T-helper 9 cell (primary cell): ENCODE data around the gene DEFB127.
"Not testable (repeated sequence)": the region's sequence is repeated elsewhere in the genome, so short reads cannot be mapped to it uniquely, and the experiment has no call there.

Source experiments
- DNase-seq: peaks from one replicate; pipeline ENCODE4 v3.0.0-alpha.2; 2020
- total RNA-seq, 2 donors: gene quantifications; one replicate each; lab custom pipeline; 2026; lab: John Stamatoyannopoulos, UW

DEFB127 gene, protein sequence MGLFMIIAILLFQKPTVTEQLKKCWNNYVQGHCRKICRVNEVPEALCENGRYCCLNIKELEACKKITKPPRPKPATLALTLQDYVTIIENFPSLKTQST
- total RNA-seq = 0 reads per million in 2 donors

DNA sequence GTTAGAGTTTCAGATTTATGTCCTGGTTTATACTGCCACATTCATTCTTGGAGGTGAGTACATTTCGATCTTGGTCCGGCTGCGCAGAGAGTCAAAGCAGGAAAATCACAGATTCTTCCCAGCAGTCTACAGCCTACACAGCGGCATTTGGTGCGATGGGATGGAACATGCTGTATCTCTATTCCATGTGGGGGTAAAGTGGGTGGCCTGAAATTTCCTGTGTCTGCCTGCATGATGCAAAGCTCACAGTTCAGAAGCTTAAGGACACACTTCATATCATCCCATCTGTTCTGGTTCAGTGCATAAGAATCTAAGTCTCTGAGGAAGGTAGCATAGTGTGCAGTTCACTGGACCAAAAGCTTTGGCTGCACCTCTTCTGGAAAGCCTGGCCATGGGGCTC is at the start of gene DEFB127:
DEFB127 (plus strand) TSS at position 301 of the 400 bp plus-strand sequence; CDS start at position 392, 91 bp downstream.
- no peak for DNase-seq

DNA sequence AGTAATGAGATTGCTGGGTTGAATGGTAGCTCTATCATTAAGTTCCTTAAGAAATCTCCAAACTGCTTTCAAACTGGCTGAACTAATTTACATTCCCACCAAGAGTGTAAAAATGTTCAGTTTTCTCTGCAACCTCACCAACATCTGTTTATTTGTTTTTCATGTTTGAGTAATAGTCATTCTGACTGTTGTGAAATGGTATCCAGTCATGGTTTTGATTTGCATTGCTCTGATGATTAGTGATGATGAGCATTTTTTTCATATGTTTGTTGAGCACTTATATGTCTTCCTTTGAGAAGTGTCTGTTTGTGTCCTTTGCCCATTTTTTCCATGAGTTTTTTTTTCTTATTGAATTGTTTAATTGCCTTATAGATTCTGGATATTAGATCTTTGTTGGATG is 44.9 kb upstream of the DEFB127 start:
- DNase-seq = no peak

DNA sequence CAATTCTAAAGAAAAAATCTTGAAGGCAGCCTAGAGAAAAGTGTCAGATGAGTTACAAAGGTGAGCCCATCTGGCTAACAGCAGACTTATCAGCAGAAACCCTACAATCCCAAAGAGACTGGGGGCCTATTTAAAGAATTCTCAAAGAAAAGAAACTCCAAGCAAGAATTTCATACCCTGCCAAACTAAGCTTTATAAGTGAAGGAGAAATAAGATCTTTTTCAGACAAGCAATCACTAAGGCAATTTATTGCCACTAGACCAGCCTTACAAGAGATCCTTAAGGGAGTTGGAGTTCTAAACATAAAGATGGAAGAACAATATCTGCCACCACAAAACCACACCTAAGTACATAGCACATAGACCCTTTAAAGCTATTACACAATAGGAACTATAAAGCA is 39.7 kb upstream of the DEFB127 start:
- DNase-seq = no peak

DNA sequence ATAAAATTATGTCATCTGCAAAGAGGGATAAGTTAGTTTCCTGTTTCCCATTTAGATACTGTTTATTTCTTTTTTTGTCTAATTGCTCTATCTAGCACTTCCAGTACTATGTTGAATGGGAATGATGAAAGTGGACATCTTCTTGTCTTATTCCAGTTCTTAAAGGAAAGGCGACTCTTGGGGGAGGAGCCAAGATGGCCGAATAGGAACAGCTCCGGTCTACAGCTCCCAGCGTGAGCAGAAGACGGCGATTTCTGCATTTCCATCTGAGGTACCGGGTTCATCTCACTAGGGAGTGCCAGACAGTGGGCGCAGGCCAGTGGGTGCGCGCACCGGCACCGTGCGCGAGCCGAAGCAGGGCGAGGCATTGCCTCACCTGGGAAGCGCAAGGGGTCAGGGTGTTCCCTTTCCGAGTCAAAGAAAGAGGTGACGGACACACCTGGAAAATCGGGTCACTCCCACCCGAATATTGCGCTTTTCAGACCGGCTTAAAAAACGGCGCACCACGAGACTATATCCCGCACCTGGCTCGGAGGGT is 27.4 kb upstream of the DEFB127 start:
- DNase-seq = not testable (repeated sequence)

DNA sequence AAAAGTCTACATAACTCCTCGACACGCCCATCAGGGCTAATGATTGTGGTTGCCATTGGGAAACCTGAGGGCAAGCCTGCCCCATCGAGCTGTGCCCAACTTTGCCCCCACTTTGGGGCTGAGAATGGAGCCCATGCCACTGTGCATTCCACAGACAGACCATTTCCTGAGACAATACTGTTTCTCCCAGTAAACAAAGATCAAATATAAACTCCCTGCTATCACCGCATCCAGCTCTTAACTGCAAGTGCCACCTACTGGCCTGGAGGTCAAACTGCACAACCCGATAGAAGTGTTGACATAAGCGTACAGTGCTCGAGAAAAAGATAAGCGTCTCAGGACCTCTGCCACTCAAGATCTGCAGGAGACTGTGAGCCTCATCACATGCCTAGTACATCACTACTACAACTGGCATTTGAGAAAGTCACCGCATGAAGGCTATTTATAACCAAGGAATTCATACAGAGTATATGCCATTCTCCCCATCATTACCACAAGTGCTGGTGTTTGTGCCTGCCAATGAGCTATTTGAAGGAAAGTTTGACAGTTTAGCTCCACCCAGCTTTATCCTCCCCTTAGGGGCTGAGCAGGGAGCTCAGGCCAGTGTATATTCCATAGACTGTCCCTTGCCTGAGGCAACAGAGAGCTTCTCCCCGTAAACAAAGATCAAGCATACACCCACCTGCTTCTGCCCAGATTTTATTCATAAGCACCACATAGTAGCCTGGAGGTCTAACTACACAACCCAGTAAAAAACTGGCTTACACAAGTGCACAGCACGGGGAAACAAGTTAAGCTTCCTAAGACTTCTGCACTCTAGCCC is 19.4 kb upstream of the DEFB127 start:
- no peak for DNase-seq

DNA sequence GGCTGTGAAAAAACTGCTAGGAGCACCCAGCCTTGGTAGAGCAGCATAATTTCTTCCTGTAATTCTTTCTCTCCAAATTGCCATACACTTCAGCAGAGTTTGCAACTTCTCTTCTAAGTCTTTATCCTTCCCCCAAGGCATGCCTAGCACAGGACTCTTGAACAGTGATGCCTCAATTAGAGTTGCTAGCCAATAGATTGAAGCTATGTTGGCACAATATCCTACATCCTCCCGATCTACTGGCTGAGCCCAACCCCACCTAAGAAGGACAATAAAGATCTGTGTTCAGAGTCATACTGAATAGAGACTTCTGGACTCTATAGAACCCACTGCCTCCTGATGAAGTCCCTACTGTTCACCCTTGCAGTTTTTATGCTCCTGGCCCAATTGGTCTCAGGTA is 15.0 kb upstream of the DEFB127 start, which contains the start of gene DEFB126:
DEFB126 (plus strand) TSS at position 301 of the 400 bp plus-strand sequence; CDS start at position 340, 39 bp downstream.
- DNase-seq = no peak

DNA sequence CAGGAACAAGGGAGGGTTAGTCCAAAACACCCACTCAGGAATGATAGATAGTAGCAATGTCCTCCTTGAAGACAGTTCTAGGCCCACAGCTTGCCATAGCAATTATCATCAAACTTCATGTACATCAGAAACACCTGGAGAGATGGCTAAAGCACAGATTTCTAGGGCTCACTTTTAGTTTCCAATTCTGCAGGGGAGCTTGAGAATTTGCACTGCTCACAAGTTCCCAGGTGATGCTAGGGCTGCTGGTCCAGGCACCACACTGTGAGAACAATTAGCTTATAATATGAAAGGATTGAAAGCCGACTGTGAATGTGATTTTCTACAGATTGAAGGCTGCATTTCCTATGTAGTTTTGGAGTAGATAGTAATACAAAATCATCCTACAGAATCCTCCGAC is 11.4 kb upstream of the DEFB127 start:
- DNase-seq = no peak

DNA sequence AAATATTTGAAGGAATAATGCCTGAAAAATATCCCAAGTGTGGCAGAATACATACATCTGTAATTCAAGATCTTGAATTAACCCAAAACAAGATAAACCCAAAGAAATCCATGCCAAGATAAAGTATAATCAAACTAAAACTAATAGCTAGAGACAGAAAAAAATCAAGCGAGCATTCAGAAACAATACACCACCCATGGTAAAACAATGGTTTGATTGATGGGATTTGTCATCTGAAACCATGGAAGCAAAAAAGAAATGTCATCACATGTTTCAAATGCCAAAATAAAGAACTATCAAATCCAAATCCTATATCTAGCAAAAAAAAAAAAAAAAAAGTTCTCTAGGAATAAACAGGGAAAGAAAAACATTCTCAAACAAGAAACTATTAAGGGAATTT is 5.1 kb upstream of the DEFB127 start:
- no peak for DNase-seq

DNA sequence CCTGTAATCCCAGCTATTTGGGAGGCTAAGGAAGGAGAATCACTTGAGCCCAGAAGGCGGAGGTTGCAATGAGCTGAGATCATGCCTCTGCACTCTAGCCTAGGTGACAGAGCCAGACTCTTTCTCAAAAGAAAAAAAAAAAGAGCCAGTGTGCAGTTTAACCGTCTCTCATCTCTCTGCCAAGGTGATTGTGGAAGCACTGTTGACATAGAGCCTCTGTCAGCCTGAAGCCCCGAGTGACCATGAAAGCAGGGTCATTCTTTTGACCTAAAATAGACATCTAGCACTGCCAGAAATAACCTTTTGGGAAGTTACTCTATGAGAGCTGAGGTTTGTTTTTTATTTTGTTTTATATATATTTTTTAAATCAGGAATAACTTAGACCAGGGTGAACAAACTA is 7.4 kb downstream of the DEFB127 start:
- no peak for DNase-seq

DNA sequence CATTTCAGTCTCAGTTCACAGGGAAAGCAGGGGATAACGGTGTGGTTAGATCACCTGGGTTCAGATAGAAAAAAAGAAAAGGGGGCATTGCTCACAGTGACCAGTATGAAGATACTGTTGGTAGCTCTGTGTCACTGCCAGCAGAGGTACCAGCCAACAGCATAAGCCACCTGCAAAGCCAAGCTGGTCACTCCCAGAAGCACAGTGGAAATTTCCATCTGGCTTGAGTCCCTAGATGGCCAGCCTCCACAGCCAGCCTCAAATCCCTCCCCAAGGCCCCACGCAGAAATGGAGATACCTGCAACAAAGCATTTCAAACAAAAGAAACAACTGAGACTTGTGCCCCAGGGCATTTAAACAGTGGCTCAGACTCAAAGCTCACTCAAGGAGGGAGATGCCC is 11.6 kb downstream of the DEFB127 start:
- no peak for DNase-seq

DNA sequence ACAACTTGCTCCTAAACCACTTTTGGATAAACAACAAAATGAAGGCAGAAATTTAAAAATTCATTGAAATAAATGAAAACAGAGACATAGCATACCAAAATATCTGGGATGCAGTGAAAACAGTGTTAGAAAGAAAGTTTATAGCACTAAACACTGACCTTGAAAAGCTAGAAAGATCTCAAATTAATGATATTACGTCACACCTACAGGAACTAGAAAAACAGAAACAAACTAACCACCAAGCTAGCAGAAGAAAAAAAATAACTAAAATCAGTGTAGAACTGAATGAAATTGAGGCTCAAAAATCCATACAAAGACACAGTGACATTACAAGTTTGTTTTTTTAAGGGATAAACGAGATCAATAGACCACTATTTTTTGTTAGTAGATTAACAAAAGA is 27.0 kb downstream of the DEFB127 start:
- DNase-seq = no peak

DNA sequence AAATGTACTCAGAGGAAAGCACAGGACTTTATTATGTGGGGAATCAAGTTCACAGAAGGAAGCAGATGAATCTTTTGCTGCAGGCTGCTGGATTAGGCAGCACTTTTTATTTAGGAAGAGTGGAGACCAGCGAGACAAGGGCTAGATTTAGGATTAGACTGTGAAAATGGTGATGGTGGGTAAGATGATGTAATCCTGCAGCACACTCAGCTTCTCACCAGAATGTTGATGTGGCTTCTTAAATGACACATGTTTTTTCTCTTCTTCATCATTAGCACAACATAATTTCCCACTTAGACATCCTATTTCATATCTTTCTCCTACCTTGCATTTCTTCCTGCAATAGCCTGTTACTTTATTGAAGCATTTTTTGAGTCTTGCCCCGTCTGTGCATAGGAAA is 30.5 kb downstream of the DEFB127 start:
- DNase-seq = no peak

DNA sequence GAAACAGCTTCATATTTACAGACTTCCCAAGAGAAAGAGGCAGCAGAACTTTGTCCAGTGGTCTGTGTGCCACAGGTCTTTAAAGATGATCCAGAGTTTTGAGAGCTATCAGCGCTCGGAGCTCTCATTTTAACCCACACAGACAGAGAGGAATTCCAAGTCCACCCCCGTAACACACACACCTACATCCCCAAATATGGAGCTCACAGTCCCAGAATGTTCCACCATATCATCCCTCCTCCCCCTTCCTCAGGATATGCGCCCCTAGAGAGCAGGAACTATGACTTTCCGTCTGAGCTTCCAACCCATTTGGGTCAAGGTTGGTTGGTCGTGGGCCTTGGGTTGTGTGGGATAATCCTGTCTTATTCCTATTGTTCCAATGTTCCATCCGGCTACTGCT is 32.4 kb downstream of the DEFB127 start, which contains the start of gene DEFB128:
DEFB128 (minus strand) TSS at position 101 of the 400 bp plus-strand sequence; CDS start at position 13, 88 bp downstream.
- no peak for DNase-seq

DNA sequence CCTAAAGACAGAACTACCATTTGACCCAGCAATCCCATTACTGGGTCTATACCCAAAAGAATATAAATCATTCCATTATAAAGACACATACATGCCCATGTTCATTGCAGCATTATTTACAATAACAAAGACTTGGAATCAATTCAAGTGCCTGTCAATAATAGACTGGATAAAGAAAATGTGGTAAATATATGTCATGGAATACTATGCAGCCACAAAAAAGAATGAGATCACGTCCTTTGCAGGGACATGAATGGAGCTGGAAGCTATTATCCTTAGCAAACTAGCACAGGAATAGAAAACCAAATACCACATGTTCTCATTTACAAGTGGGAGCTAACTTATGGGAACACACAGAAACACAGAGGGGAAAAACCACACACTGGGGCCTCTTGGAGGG is 41.0 kb downstream of the DEFB127 start:
- DNase-seq = no peak

DNA sequence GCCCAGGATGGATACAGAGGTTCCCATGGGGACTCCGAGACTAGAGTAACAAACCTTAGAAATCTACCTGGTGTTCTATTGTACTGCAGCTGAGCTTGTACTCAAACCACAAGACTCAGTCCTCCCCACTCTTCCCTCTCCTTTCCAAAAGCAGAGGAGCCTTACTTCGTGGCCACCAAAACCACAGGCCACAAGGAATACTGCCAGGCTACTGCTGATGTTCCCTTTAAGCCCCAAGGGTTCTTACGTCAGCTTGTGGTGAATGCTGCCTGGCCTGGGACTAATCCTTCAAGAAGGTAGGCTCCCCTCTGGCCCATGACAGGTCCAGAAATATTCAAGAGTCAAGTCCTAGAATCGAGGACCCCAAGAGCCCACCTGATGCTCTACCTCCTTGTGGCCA is 42.7 kb downstream of the DEFB127 start:
- DNase-seq = no peak

DNA sequence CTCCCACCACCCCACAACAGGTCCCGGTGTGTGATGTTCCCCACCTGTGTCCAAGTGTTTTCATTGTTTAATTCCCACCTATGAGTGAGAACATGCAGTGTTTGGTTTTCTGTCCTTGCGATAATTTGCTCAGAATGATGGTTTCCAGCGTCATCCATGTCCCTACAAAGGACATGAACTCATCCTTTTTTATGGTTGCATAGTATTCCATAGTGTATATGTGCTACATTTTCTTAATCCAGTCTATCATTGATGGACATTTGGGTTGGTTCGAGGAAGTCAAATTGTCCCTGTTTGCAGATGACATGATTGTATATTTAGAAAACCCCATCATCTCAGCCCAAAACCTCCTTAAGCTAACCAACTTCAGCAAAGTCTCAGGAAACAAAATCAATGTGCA is 46.4 kb downstream of the DEFB127 start:
- DNase-seq = not testable (repeated sequence)
